T-helper 17 cell (primary cell): Measurements from ENCODE around the gene PSMD13. TPM values are rescaled to one million over a fixed set of nuclear protein-coding genes. Genes with fewer than 3 reads are reported as not detected.
"Not testable (repeated sequence)": the region's sequence is repeated elsewhere in the genome, so short reads cannot be mapped to it uniquely, and the experiment has no call there.

ENCODE experiments used
- ATAC-seq: fragments of 150-1000 bp; cut with Tn5 transposase; 2 replicates; pipeline ENCODE4 v1.10.0; 2021; ENCODE audit warnings: mild to moderate bottlenecking, moderate library complexity
- DNase-seq, 3 donors: peaks; one replicate each; pipeline versions ENCODE4 v3.0.0 to v3.0.0-alpha.2; 2020 to 2021
- H3K9me3 ChIP-seq: one replicate; pipeline ENCODE4 v1.7.0; 2013; ENCODE audit warnings: low read length, mild to moderate bottlenecking; ENCODE audit not compliant: control insufficient read depth, poor library complexity, severe bottlenecking
- H3K27ac Mint-ChIP-seq: one replicate; pipeline ENCODE4 v1.8.0; 2022; ENCODE audit warnings: mild to moderate bottlenecking, moderate library complexity, mixed read lengths
- H3K27me3 Mint-ChIP-seq: one replicate; pipeline ENCODE4 v1.8.0; 2022; ENCODE audit warnings: mixed read lengths
- H3K36me3 Mint-ChIP-seq: one replicate; pipeline ENCODE4 v1.8.0; 2022; ENCODE audit warnings: low read depth, mixed read lengths
- H3K4me1 Mint-ChIP-seq: one replicate; pipeline ENCODE4 v1.8.0; 2022; ENCODE audit warnings: mild to moderate bottlenecking, mixed read lengths
- H3K4me3 Mint-ChIP-seq: one replicate; pipeline ENCODE4 v1.8.0; 2022; ENCODE audit warnings: mild to moderate bottlenecking, moderate library complexity, mixed read lengths
- total RNA-seq, 4 donors: library from RNA in 2 of 4; stranded (reverse) in 2 of 4; gene quantifications; one replicate each; pipeline ENCODE4 v1.2.3 and lab custom pipeline; 2022 to 2026

PSMD13 gene
- total RNA-seq, 2 donors from 2014 or later, result 60.6 to 63.6 TPM

DNA sequence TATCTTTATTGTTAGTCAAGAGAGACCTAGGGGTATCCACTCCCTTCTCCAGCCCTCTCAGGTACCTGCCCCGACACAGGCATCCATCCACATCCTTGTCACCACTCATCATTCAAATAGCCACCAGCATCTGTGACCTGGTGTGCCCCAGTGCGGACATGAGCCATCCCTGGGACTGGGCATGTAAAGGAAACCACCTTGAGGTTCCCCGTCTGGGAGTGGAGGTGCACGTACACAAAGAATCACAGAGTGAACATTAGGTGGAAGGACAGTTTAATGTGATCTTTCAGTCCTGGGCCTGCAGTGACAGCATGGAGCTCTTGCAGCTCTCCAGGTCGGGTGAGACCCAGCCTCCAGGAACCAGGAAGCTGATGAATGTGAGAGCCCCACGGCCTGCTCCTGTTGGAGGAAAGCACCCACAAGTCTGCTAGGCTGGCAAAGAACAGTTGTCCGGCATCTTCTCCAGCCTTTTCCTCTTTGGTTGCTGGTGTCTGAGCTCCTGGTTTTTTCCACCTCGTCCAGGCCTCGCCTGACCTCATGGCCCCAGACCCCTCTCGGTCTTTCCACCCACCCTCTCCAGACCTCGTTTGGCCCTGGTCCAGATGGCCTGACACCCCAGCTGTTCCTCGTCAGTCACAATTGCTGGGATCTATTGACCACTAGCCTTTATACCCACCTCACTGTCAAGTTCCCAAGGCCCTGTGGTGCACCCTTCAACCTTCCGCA lies 16.5 kb downstream of the PSMD13 start:
- Mint-ChIP-seq H3K27ac (no peak overlapping the region), H3K36me3 (peaks cover 5% of the 10 kb centered on the region), H3K27me3 (no peaks in the 10 kb centered on the region), H3K4me3 (no peak overlapping the region), H3K4me1 (peaks cover 14% of the 10 kb centered on the region)
- DNase-seq, result no peak
- H3K9me3 ChIP-seq, result no peaks in the 10 kb centered on the region
- no peak for ATAC-seq

DNA sequence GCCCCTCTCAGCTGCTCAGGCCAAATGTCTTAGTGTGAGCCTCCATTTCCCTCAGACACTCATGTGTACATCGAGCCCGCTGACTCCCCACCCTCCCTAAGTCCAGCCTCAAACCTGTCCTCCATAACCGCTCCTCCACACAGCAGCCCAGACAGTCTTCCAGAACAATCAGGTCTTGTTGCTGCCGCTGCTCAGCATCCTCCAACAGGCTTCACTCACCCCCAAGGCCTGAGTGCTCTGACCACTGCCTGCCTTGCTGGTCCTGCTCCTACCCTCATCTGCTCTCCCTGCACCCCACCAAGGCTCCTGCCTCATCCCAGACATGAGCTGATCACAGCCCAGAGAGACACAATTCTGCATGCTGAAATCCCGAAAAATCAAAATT lies 17.1 kb downstream of the PSMD13 start:
- Mint-ChIP-seq H3K36me3 (peaks cover 5% of the 10 kb centered on the region), H3K27me3 (peaks cover under 1% of the 10 kb centered on the region), H3K27ac (no peak overlapping the region), H3K4me1 (peaks cover 14% of the 10 kb centered on the region), H3K4me3 (no peak overlapping the region)
- ATAC-seq, result no peak
- H3K9me3 ChIP-seq, result no peaks in the 10 kb centered on the region
- no peak for DNase-seq

DNA sequence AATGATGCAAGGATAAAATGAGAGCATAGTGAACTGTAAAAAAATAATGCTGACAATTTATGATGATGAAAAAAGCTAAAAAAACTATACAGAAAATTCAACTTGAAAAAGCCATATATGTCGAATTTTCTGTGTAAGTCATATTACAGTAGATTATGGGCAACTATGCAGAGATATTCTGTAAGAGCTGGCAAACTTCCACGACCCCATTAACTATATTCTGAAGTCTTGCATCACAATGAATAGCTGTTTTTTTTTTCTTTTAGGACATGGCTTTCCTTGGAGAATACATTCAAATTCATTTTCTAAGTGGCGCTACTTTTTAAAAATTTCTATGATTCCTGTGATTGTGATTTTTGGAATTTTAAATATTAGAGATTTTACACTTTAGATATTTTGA lies 18.4 kb downstream of the PSMD13 start:
- H3K4me1 Mint-ChIP-seq, result peaks cover 14% of the 10 kb centered on the region
- H3K27ac Mint-ChIP-seq, result no peak overlapping the region
- no peak overlapping the region for H3K4me3 Mint-ChIP-seq
- no peak for ATAC-seq
- no peaks in the 10 kb centered on the region for H3K9me3 ChIP-seq
- H3K36me3 Mint-ChIP-seq, result no peaks in the 10 kb centered on the region
- H3K27me3 Mint-ChIP-seq, result peaks cover 12% of the 10 kb centered on the region
- no peak for DNase-seq

DNA sequence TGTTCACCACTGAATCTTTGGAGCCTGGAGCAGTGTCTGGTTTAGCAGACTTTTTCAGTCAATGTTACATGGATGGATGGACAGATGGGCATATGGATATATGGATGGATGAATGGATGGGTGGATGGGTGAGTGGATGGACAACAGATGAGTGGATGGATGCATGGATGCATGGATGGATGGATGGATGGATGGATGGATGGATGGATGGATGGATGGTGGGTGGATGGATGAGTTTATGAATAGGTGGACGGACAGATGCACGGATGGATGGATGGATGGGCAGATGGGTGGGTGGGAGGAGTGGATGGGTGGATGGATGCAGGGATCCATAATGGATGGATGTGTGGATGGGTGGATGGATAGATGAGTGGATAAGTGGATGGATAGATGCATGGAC lies 19.0 kb downstream of the PSMD13 start:
- DNase-seq, result no peak
- Mint-ChIP-seq H3K4me3 (no peak overlapping the region), H3K4me1 (peaks cover 13% of the 10 kb centered on the region), H3K27ac (no peak overlapping the region), H3K36me3 (no peaks in the 10 kb centered on the region), H3K27me3 (peaks cover 12% of the 10 kb centered on the region)
- ATAC-seq, result no peak
- H3K9me3 ChIP-seq, result no peaks in the 10 kb centered on the region

DNA sequence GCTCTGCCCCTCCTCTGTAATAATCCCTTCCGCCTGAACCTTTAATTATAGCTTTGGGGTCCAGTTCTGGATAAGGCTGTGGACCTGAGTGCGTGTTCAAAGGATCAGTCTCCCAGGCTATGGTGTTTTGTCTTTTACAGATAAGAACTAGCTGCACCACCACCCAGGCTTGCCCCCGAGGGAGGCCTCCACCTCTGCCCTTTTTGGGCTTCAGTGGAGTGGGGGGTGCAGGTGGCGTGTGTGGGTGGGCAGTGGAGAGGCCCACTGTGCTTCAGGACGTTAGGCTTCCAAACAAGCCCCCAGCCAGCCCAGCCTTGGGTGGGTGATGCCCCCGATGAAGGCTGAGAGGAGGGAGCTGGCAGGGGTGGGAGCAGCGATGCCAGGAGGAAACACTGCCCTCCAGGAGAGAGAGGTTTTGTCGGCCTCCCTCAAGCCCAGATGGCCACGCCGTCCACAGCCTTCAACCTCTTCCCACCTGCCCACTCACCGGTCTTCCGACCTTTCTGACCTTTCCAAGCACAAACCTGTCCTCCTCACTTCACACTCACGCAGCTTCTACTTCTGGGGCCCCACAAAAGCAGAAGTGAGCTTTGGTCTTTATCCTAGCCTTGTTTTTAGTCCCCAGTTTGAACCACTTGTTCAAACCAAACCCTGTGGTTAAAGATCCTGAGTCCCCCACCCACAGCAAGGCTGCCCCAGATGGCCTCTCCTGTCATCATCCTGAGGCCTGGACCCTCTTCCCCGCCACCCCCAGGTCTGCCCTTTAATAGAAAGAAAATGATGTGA lies 20.4 kb downstream of the PSMD13 start:
- no peaks in the 10 kb centered on the region for H3K36me3 Mint-ChIP-seq
- DNase-seq, result no peak

GRCh38 chr11:257766-258493 lies 21.2 kb downstream of the PSMD13 start:
- Mint-ChIP-seq H3K36me3 (no peaks in the 10 kb centered on the region), H3K4me3 (no peak overlapping the region), H3K4me1 (peaks cover 7% of the 10 kb centered on the region), H3K27ac (no peak overlapping the region), H3K27me3 (peaks cover 12% of the 10 kb centered on the region)
- H3K9me3 ChIP-seq, result no peaks in the 10 kb centered on the region
- DNase-seq, result no peak
- ATAC-seq, result no peak

More for the DNA sequence above, 20.4 kb downstream of the PSMD13 start:
- Mint-ChIP-seq H3K4me3 (no peak overlapping the region), H3K27me3 (peaks cover 12% of the 10 kb centered on the region), H3K27ac (no peak overlapping the region), H3K4me1 (peaks cover 7% of the 10 kb centered on the region)
- no peak for ATAC-seq
- no peaks in the 10 kb centered on the region for H3K9me3 ChIP-seq

DNA sequence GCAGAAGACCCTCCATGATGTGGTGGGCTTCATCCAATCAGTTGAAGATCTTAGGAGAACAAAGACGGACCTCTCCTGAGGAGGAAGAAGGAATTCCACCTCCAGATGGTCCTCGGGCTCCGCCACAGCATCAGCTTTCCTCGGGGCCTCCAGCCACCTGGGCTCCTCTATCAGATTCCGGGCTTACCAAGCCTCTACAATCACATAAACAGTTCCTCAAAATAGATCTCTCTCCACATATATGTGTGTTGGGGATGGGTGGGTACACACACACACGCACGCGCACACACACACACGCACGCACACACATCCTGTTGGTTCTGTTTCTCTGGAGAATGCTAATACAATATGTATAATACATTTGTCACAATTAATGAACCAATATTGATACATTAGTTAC lies 22.6 kb downstream of the PSMD13 start:
- ATAC-seq (no peak), DNase-seq (no peak)
- peaks cover 5% of the 10 kb centered on the region for H3K4me1 Mint-ChIP-seq
- no peaks in the 10 kb centered on the region for H3K9me3 ChIP-seq
- H3K36me3 Mint-ChIP-seq, result no peaks in the 10 kb centered on the region
- no peak overlapping the region for H3K27ac Mint-ChIP-seq
- peaks cover 12% of the 10 kb centered on the region for H3K27me3 Mint-ChIP-seq
- H3K4me3 Mint-ChIP-seq, result no peak overlapping the region

- no peak overlapping the region for H3K27ac Mint-ChIP-seq
- no peak for ATAC-seq
- H3K4me1 Mint-ChIP-seq, result peaks cover 2% of the 10 kb centered on the region
- no peaks in the 10 kb centered on the region for H3K36me3 Mint-ChIP-seq
- no peak overlapping the region for H3K4me3 Mint-ChIP-seq
- DNase-seq, result no peak
- no peaks in the 10 kb centered on the region for H3K9me3 ChIP-seq
- peaks cover 12% of the 10 kb centered on the region for H3K27me3 Mint-ChIP-seq
Observed at GRCh38 chr11:261624-262023, 24.8 kb downstream of the PSMD13 start.

GRCh38 chr11:266676-267439 lies 30.1 kb downstream of the PSMD13 start:
- H3K36me3 Mint-ChIP-seq, result peaks cover 2% of the 10 kb centered on the region
- DNase-seq, result no peak
- peak overlapping the region; percentile 100 for H3K27ac Mint-ChIP-seq
- peaks cover 21% of the 10 kb centered on the region for H3K4me1 Mint-ChIP-seq
- peak; percentile 26 for ATAC-seq
- H3K27me3 Mint-ChIP-seq, result no peaks in the 10 kb centered on the region
- H3K4me3 Mint-ChIP-seq, result peak overlapping the region; percentile 86
- H3K9me3 ChIP-seq, result no peaks in the 10 kb centered on the region

GRCh38 chr11:267491-267994 lies 30.8 kb downstream of the PSMD13 start:
- peaks cover 2% of the 10 kb centered on the region for H3K36me3 Mint-ChIP-seq
- H3K27ac Mint-ChIP-seq, result peak overlapping the region; percentile 100
- H3K4me3 Mint-ChIP-seq, result peak overlapping the region; percentile 88
- peaks cover 21% of the 10 kb centered on the region for H3K4me1 Mint-ChIP-seq
- H3K9me3 ChIP-seq, result no peaks in the 10 kb centered on the region
- H3K27me3 Mint-ChIP-seq, result no peaks in the 10 kb centered on the region
- ATAC-seq (peak; percentile 48), DNase-seq (peak in 2 of 3 donors; percentile 49 to 59)

GRCh38 chr11:268716-269145 lies 32.0 kb downstream of the PSMD13 start:
- H3K9me3 ChIP-seq, H3K27me3 Mint-ChIP-seq, H3K36me3 Mint-ChIP-seq: not testable (repeated sequence)
- Mint-ChIP-seq H3K27ac (peak overlapping the region; percentile 100), H3K4me3 (peak overlapping the region; percentile 88), H3K4me1 (peaks cover 21% of the 10 kb centered on the region)
- DNase-seq, result peak in 1 of 3 donors; percentile 14
- peak; percentile 35 for ATAC-seq

GRCh38 chr11:269146-269890 lies 32.5 kb downstream of the PSMD13 start:
- DNase-seq (no peak), ATAC-seq (peak; percentile 80)
- Mint-ChIP-seq H3K4me3 (peak overlapping the region; percentile 88), H3K27ac (peak overlapping the region; percentile 100), H3K27me3 (no peaks in the 10 kb centered on the region), H3K4me1 (peaks cover 21% of the 10 kb centered on the region), H3K36me3 (peaks cover 2% of the 10 kb centered on the region)
- H3K9me3 ChIP-seq, result no peaks in the 10 kb centered on the region
